MCF 10A (cell line): Measurements from ENCODE around the gene PSMD3. TPM values are rescaled to one million over a fixed set of nuclear protein-coding genes. Genes with fewer than 3 reads are reported as not detected.
A peak's percentile ranks its signal among the peaks of the same experiment; 100 is the strongest.

Source experiments
- BruUV-seq: library from RNA; stranded (reverse); fragments of 400-500 nt; replicated peaks from 2 replicates; lab custom pipeline; 2021; lab: Mats Ljungman, UMichigan
- CTCF ChIA-PET: fragments of 300-600 bp; sonication (Branson Sonifier 250); formaldehyde crosslinking; extraction: SDS; loops from one replicate; lab custom pipeline; 2021; ENCODE audit warnings: antibody characterized with exemption, inconsistent platforms; lab: Yijun Ruan, JAX
- POLR2A ChIA-PET: fragments of 300-600, 350-650 bp; sonication (Branson Sonifier 250); formaldehyde crosslinking; extraction: SDS; loops from one replicate; lab custom pipeline; 2020; ENCODE audit warnings: antibody characterized with exemption, inconsistent platforms; lab: Yijun Ruan, JAX
- DNase-seq: peaks from one replicate; pipeline ENCODE4 v3.0.0-alpha.2; 2018; ENCODE audit not compliant: unreplicated experiment
- H3K27ac Mint-ChIP-seq: one replicate; pipeline ENCODE4 v1.8.0; 2022; ENCODE audit warnings: mild to moderate bottlenecking, low read depth, mixed read lengths; ENCODE audit not compliant: unreplicated experiment
- H3K27me3 Mint-ChIP-seq: one replicate; pipeline ENCODE4 v1.8.0; 2022; ENCODE audit warnings: mixed read lengths; ENCODE audit not compliant: insufficient read depth, unreplicated experiment
- H3K36me3 Mint-ChIP-seq: one replicate; pipeline ENCODE4 v1.8.0; 2022; ENCODE audit warnings: mild to moderate bottlenecking, moderate library complexity, mixed read lengths; ENCODE audit not compliant: insufficient read depth, unreplicated experiment
- H3K4me1 Mint-ChIP-seq: one replicate; pipeline ENCODE4 v1.8.0; 2022; ENCODE audit warnings: mixed read lengths; ENCODE audit not compliant: insufficient read depth, unreplicated experiment
- H3K4me3 Mint-ChIP-seq: one replicate; pipeline ENCODE4 v1.8.0; 2022; ENCODE audit warnings: mild to moderate bottlenecking, moderate library complexity, mixed read lengths; ENCODE audit not compliant: unreplicated experiment
- H3K9me3 Mint-ChIP-seq: one replicate; pipeline ENCODE4 v1.8.0; 2022; ENCODE audit warnings: mixed read lengths; ENCODE audit not compliant: unreplicated experiment
- intact Hi-C: fragments of 100-400 bp; cut with micrococcal nuclease; formaldehyde crosslinking; loops from 2 replicates; pipeline ENCODE4 v1.14.1; 2022
- total RNA-seq: library from RNA; stranded (reverse); gene quantifications from 2 replicates; pipeline ENCODE4 v1.2.3, GENCODE V29; 2022
- TF ChIP-seq, protein P1 (sequence below): fragments of 200-600 bp; IDR thresholded peaks from one replicate; pipeline ENCODE4 v1.8.0; 2022; ENCODE audit warnings: antibody characterized with exemption, mild to moderate bottlenecking; ENCODE audit not compliant: unreplicated experiment

The PSMD3 gene
- total RNA-seq, 1 experiment from 2014 or later = 95.3 TPM

DNA sequence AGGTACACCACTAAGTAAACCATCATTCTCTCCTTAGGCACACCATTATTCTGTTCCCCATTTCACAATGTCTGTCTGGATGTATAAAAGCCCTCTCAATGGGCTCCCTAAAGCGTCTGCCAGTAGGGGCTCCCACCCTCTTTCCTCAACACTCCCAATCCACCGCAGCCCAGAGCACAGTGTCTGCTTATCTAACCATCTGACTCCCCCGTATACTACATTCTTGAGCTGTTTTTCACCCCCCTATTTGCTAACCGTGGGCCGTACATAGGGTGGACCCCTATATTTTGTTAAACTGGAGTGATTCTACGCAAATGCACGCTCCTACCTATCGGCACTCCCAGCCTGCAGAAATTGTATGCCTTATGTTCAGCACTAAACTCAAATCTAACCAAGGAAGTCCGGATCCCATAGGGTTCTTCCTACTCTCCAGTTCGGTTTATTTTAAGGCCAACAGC, 685 bp upstream of the PSMD3 start:
- ChIA-PET POLR2A (interaction anchor here (0.5 to 4.9 kb wide), 43 partner anchors 11 to 1806 kb away, joined by 3 to 48 read pairs (median 4); partner anchors contain the start of genes CSF3, ERBB2, GSDMA and JUP), CTCF (interaction anchor here (0.6 to 5.8 kb wide), 17 partner anchors 9 to 357 kb away, joined by 3 to 69 read pairs (median 4); partner anchors contain the start of gene GSDMA)
- Mint-ChIP-seq H3K27me3 (no peaks in the 10 kb centered on the region), H3K27ac (peak overlapping the region; percentile 98), H3K36me3 (peaks cover 22% of the 10 kb centered on the region), H3K4me3 (peak overlapping the region; percentile 96), H3K9me3 (no peaks in the 10 kb centered on the region), H3K4me1 (peaks cover 26% of the 10 kb centered on the region)
- TF ChIP-seq, protein P1, sequence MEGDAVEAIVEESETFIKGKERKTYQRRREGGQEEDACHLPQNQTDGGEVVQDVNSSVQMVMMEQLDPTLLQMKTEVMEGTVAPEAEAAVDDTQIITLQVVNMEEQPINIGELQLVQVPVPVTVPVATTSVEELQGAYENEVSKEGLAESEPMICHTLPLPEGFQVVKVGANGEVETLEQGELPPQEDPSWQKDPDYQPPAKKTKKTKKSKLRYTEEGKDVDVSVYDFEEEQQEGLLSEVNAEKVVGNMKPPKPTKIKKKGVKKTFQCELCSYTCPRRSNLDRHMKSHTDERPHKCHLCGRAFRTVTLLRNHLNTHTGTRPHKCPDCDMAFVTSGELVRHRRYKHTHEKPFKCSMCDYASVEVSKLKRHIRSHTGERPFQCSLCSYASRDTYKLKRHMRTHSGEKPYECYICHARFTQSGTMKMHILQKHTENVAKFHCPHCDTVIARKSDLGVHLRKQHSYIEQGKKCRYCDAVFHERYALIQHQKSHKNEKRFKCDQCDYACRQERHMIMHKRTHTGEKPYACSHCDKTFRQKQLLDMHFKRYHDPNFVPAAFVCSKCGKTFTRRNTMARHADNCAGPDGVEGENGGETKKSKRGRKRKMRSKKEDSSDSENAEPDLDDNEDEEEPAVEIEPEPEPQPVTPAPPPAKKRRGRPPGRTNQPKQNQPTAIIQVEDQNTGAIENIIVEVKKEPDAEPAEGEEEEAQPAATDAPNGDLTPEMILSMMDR = no peak
- BruUV-seq = TSS peak; percentile 24
- intact Hi-C loops = loop anchor here (1.0 to 2.0 kb wide), 7 partner anchors 21 to 357 kb away; no protein-coding TSS in a partner anchor
- peak; percentile 30 for DNase-seq

GRCh38 chr17:39981207-39981741, 667 bp downstream of the PSMD3 start:
- intact Hi-C loops = loop anchor here (2.0 kb wide), 2 partner anchors 40 to 358 kb away; no protein-coding TSS in a partner anchor
- H3K9me3 Mint-ChIP-seq = no peaks in the 10 kb centered on the region
- CTCF ChIA-PET = interaction anchor here (0.7 to 5.8 kb wide), 14 partner anchors 10 to 1158 kb away, joined by 3 to 69 read pairs (median 4); partner anchors contain the start of gene GSDMA
- H3K36me3 Mint-ChIP-seq = peaks cover 36% of the 10 kb centered on the region
- DNase-seq = no peak
- TF ChIP-seq, protein P1 = no peak
- H3K27ac Mint-ChIP-seq = peak overlapping the region; percentile 98
- peak overlapping the region; percentile 96 for H3K4me3 Mint-ChIP-seq
- H3K4me1 Mint-ChIP-seq = peaks cover 26% of the 10 kb centered on the region
- POLR2A ChIA-PET = interaction anchor here (0.6 to 4.9 kb wide), 31 partner anchors 12 to 1805 kb away, joined by 3 to 48 read pairs (median 5); partner anchors contain the start of genes CASC3, ERBB2, GSDMA and JUP
- no peaks in the 10 kb centered on the region for H3K27me3 Mint-ChIP-seq
- BruUV-seq = no TSS peak

- intact Hi-C loops = loop anchor here (2.0 kb wide), 2 partner anchors 39 to 359 kb away; no protein-coding TSS in a partner anchor
- ChIA-PET CTCF (interaction anchor here (1.0 to 5.8 kb wide), 4 partner anchors 24 to 1159 kb away, joined by 3 to 69 read pairs (median 4); no protein-coding TSS in a partner anchor), POLR2A (interaction anchor here (0.5 to 4.9 kb wide), 19 partner anchors 11 to 1259 kb away, joined by 3 to 48 read pairs (median 4); partner anchors contain the start of genes CASC3, ERBB2, FBXL20 and MED24)
- H3K9me3 Mint-ChIP-seq = no peaks in the 10 kb centered on the region
- DNase-seq = no peak
- peak overlapping the region; percentile 96 for H3K4me3 Mint-ChIP-seq
- no TSS peak for BruUV-seq
- TF ChIP-seq, protein P1 = no peak
- peaks cover 42% of the 10 kb centered on the region for H3K36me3 Mint-ChIP-seq
- H3K27ac Mint-ChIP-seq = peak overlapping the region; percentile 98
- H3K4me1 Mint-ChIP-seq = peaks cover 26% of the 10 kb centered on the region
- H3K27me3 Mint-ChIP-seq = no peaks in the 10 kb centered on the region
These were observed 1.3 kb downstream of the PSMD3 start for GRCh38 chr17:39981766-39982375.
